ENCODE data around the gene THSD4.

DNA sequence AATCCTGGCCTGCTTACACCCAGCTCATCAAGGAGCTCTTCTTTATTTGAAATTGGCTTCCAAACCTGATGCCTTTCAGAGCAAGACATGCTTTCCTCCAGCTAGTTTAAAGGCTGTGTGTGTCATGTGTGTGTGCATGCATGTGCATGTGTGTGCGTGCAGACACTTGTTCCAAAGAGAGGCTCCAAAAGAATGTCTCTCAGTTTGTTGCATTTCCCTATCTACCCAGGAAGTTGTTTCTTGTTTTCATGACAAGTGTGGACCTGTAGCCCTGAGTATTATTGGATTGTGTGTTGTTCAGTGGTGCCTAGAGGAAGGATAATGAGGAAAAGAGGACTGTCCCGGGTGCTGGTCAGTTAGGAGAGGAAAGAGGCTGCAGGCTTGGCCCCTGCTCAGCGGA lies 240.0 kb downstream of the THSD4 start:
- TF ChIP-seq POLR2A (IDR thresholded peaks at IDR 0.05; ENCODE audit: low read depth, low read length) (no peak), POLR2AphosphoS5 (IDR thresholded peaks at IDR 0.05; ENCODE audit: low read depth, low read length) (no peak)
